ENCODE results near the gene FLVCR2.

- TF ChIP-seq FOXP1 (CRISPR knock-in tag; IDR thresholded peaks at IDR 0.05; ENCODE audit: borderline replicate concordance) = no peak
- TF ChIP-seq, protein P1, sequence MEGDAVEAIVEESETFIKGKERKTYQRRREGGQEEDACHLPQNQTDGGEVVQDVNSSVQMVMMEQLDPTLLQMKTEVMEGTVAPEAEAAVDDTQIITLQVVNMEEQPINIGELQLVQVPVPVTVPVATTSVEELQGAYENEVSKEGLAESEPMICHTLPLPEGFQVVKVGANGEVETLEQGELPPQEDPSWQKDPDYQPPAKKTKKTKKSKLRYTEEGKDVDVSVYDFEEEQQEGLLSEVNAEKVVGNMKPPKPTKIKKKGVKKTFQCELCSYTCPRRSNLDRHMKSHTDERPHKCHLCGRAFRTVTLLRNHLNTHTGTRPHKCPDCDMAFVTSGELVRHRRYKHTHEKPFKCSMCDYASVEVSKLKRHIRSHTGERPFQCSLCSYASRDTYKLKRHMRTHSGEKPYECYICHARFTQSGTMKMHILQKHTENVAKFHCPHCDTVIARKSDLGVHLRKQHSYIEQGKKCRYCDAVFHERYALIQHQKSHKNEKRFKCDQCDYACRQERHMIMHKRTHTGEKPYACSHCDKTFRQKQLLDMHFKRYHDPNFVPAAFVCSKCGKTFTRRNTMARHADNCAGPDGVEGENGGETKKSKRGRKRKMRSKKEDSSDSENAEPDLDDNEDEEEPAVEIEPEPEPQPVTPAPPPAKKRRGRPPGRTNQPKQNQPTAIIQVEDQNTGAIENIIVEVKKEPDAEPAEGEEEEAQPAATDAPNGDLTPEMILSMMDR (IDR thresholded peaks at IDR 0.05) = no peak
- no peak for TF ChIP-seq ELF4 (CRISPR knock-in tag; IDR thresholded peaks at IDR 0.05; ENCODE audit: low read depth)
- TF ChIP-seq, protein P2, sequence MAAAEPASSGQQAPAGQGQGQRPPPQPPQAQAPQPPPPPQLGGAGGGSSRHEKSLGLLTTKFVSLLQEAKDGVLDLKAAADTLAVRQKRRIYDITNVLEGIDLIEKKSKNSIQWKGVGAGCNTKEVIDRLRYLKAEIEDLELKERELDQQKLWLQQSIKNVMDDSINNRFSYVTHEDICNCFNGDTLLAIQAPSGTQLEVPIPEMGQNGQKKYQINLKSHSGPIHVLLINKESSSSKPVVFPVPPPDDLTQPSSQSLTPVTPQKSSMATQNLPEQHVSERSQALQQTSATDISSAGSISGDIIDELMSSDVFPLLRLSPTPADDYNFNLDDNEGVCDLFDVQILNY (CRISPR knock-in tag; IDR thresholded peaks at IDR 0.05) = no peak
- no peak for TF ChIP-seq ZNF138 (CRISPR knock-in tag; conservative IDR thresholded peaks at IDR 0.05)
- TF ChIP-seq, protein P3, sequence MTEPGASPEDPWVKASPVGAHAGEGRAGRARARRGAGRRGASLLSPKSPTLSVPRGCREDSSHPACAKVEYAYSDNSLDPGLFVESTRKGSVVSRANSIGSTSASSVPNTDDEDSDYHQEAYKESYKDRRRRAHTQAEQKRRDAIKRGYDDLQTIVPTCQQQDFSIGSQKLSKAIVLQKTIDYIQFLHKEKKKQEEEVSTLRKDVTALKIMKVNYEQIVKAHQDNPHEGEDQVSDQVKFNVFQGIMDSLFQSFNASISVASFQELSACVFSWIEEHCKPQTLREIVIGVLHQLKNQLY (CRISPR knock-in tag; IDR thresholded peaks at IDR 0.05) = no peak
- TF ChIP-seq ZNF121 (CRISPR knock-in tag; IDR thresholded peaks at IDR 0.05) = no peak
- TF ChIP-seq ZNF232 (CRISPR knock-in tag; IDR thresholded peaks at IDR 0.05) = no peak
- no peak for TF ChIP-seq FOXJ3 (CRISPR knock-in tag; IDR thresholded peaks at IDR 0.05; ENCODE audit: borderline replicate concordance)
- TF ChIP-seq ZNF512 (CRISPR knock-in tag; IDR thresholded peaks at IDR 0.05; ENCODE audit: borderline replicate concordance) = no peak
- TF ChIP-seq, protein P4, sequence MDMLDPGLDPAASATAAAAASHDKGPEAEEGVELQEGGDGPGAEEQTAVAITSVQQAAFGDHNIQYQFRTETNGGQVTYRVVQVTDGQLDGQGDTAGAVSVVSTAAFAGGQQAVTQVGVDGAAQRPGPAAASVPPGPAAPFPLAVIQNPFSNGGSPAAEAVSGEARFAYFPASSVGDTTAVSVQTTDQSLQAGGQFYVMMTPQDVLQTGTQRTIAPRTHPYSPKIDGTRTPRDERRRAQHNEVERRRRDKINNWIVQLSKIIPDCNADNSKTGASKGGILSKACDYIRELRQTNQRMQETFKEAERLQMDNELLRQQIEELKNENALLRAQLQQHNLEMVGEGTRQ (CRISPR knock-in tag; IDR thresholded peaks at IDR 0.05) = no peak
- TF ChIP-seq KAT7 (CRISPR knock-in tag; IDR thresholded peaks at IDR 0.05; ENCODE audit: borderline replicate concordance) = no peak
- no peak for TF ChIP-seq TEAD4 (CRISPR knock-in tag; IDR thresholded peaks at IDR 0.05)
- no peak for TF ChIP-seq OVOL2 (CRISPR knock-in tag; IDR thresholded peaks at IDR 0.05; ENCODE audit: borderline replicate concordance)
Observed at GRCh38 chr14:75549169-75549568, 29.3 kb upstream of the FLVCR2 start.
